BJ (cell line): ENCODE results near the gene SNX1. TPM values are rescaled to one million over a fixed set of nuclear protein-coding genes. Genes with fewer than 3 reads are reported as not detected.

Experiments
- CTCF ChIA-PET: fragments of 350-600 bp; formaldehyde crosslinking; extraction: SDS; loops from one replicate; lab custom pipeline; 2021; ENCODE audit warnings: antibody characterized with exemption, inconsistent platforms; lab: Yijun Ruan, JAX
- POLR2A ChIA-PET: fragments of 300-600 bp; sonication (Branson Sonifier 250); formaldehyde crosslinking; extraction: SDS; loops from one replicate; lab custom pipeline; 2021; ENCODE audit warnings: antibody characterized with exemption; lab: Charles Lee
- DNase-seq: peaks from one replicate; pipeline ENCODE4 v3.0.0-alpha.2; 2011; ENCODE audit warnings: low read depth
- H3K27me3 ChIP-seq: 2 replicates; pipeline ENCODE4 v1.6.0; 2011; ENCODE audit warnings: low read length; ENCODE audit not compliant: control insufficient read depth, insufficient read depth
- H3K36me3 ChIP-seq: 2 replicates; pipeline ENCODE4 v1.5.1; 2011; ENCODE audit warnings: low read length; ENCODE audit not compliant: control insufficient read depth, insufficient read depth
- H3K4me3 ChIP-seq: 2 replicates; pipeline ENCODE4 v1.5.1; 2011; ENCODE audit warnings: low read depth, mild to moderate bottlenecking, control low read depth, low read length
- CTCF ChIP-seq: IDR thresholded peaks from 2 replicates; pipeline ENCODE4 v1.5.1; 2011; ENCODE audit warnings: low read depth, mild to moderate bottlenecking, control low read depth, inconsistent platforms, low read length, moderate library complexity; ENCODE audit not compliant: insufficient read depth
- polyA plus RNA-seq: library from polyadenylated mRNA; depleted of rRNA; stranded (reverse); fragments of >200 nt; gene quantifications from 2 replicates; pipeline ENCODE4 v1.2.3, GENCODE V29; 2011

The SNX1 gene
- polyA plus RNA-seq, 1 experiment: 57.5 TPM

DNA sequence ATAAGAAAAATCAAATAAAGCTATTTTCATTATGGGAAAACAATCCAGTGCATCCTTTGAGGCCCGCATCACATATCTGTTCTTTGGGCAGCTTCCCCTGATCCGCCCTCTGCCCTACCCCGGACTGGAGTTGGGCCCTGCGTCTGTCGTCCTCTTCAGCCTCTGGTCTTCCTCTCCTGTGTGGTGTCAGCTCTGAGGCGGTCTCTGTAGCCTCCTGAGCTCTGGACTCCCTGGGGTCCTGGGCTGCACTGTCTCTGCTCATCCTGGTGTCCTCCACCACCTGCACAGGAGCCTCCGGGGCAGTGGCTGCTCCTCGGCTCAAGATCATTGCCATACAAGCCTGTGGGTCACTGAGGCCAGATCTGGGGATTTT lies 48.4 kb downstream of the SNX1 start:
- Histone ChIP-seq H3K4me3 (no peak overlapping the region), H3K27me3 (no peaks in the 10 kb centered on the region), H3K36me3 (peaks cover 9% of the 10 kb centered on the region)
- POLR2A ChIA-PET: no interaction called here
- DNase-seq: no peak
- CTCF ChIA-PET: interaction anchor here (2.4 to 2.5 kb wide), 2 partner anchors 10 to 13 kb away, joined by 11 to 19 read pairs; no protein-coding TSS in a partner anchor
- TF ChIP-seq CTCF: no peak

DNA sequence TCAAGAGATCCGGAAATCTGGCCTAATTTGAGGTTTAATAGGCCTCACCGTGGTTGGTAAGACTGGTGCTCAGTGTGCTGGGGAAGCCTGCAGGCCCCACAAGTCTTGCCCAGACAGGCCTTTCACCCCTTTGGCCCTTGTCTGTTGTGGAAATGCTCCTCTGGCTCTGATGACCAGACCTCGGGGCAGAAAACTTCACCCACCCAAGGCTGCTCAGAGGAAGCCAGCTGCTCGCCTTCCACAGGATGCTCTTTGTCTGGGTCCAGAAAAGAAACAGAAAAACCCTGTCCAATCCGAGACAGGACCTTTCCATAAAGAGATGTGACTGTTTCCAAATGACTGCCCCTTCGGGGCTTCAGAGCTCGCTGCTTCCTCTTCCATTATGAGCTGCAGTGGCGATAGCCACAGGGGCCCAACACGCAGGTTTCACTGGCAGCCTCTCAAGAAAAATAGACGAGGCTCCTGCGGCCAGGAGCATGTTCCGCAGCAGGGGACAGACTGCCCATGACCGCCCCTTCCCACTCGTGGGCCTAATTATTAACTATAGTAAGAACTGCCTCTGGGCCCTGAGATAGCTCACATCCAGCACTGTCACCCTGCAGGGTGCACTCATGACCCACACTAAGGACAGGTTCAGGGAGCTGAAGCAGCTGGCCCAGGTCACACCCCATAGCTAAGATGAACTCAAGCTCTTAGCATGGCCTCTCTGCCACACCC lies 48.9 kb downstream of the SNX1 start:
- no peak for DNase-seq
- ChIA-PET POLR2A (no interaction called here), CTCF (interaction anchor here (2.4 to 2.5 kb wide), 2 partner anchors 9 to 14 kb away, joined by 11 to 19 read pairs; no protein-coding TSS in a partner anchor)
- H3K4me3 ChIP-seq: no peak overlapping the region
- TF ChIP-seq CTCF: no peak
- peaks cover 9% of the 10 kb centered on the region for H3K36me3 ChIP-seq
- no peaks in the 10 kb centered on the region for H3K27me3 ChIP-seq

GRCh38 chr15:64146041-64146440 lies 50.3 kb downstream of the SNX1 start:
- no peaks in the 10 kb centered on the region for H3K27me3 ChIP-seq
- TF ChIP-seq CTCF: no peak
- POLR2A ChIA-PET: no interaction called here
- H3K36me3 ChIP-seq: peaks cover 9% of the 10 kb centered on the region
- CTCF ChIA-PET: interaction anchor here (0.7 to 2.4 kb wide), 2 partner anchors 15 to 34 kb away, joined by 3 to 11 read pairs; no protein-coding TSS in a partner anchor
- no peak for DNase-seq
- H3K4me3 ChIP-seq: no peak overlapping the region

DNA sequence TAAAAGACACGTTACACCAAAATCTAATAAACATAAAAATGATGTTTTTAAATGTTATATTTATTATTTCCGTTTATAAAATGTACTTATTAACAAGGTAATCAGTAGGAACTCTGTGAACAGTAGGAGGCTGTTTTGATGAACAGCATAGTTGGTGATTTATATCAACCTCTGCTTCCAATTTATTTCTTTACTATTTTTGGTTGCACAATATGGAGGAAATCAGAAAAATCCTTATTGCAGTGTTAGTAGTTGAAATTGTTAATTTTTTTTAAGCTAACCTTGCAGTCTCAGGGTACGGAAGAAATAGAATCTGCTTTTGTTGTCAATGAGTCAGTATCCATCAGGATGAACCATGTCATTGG lies 50.7 kb downstream of the SNX1 start:
- Histone ChIP-seq H3K27me3 (no peaks in the 10 kb centered on the region), H3K4me3 (no peak overlapping the region), H3K36me3 (peaks cover 6% of the 10 kb centered on the region)
- no peak for DNase-seq
- ChIA-PET POLR2A (no interaction called here), CTCF (interaction anchor here (0.7 kb wide), 1 partner anchor 34 kb away, joined by 3 read pairs; no protein-coding TSS in a partner anchor)
- no peak for TF ChIP-seq CTCF

GRCh38 chr15:64146885-64147681 lies 51.3 kb downstream of the SNX1 start:
- TF ChIP-seq CTCF: no peak
- H3K27me3 ChIP-seq: no peaks in the 10 kb centered on the region; the same call in 1 of the 2 replicates
- ChIA-PET POLR2A (interaction anchor here (0.6 kb wide), 1 partner anchor 45 kb away, joined by 5 read pairs; no protein-coding TSS in a partner anchor), CTCF (interaction anchor here (0.8 to 1.2 kb wide), 2 partner anchors 10 to 16 kb away, joined by 3 read pairs; partner anchors contain the start of gene PPIB)
- H3K4me3 ChIP-seq: no peak overlapping the region
- peaks cover 2% of the 10 kb centered on the region; the same call in 1 of the 2 replicates for H3K36me3 ChIP-seq
- DNase-seq: no peak
